Frontal cortex (tissue), 4 donors: ENCODE measurements around the gene DIO3. TPM values are rescaled to one million over a fixed set of nuclear protein-coding genes. Genes with fewer than 3 reads are reported as not detected.

Source experiments
- DNase-seq, 2 donors: peaks; one replicate each; pipeline ENCODE4 v3.0.0; 2012; ENCODE audit warnings: low spot score in 2 of 2
- FAIRE-seq: peaks from 2 replicates; lab custom pipeline; 2012; peaks lifted over from hg19 to GRCh38; lab: Jason Lieb, UNC
- total RNA-seq: library from RNA; depleted of rRNA; stranded (reverse); fragments of >200 nt; gene quantifications from one replicate; pipeline ENCODE4 v1.2.3, GENCODE V29; 2014
- donor health status: control.
- donor health status: control.
- donor health status: control.

Gene DIO3
- total RNA-seq, 1 donor from 2014 or later: under 0.01 TPM

DNA sequence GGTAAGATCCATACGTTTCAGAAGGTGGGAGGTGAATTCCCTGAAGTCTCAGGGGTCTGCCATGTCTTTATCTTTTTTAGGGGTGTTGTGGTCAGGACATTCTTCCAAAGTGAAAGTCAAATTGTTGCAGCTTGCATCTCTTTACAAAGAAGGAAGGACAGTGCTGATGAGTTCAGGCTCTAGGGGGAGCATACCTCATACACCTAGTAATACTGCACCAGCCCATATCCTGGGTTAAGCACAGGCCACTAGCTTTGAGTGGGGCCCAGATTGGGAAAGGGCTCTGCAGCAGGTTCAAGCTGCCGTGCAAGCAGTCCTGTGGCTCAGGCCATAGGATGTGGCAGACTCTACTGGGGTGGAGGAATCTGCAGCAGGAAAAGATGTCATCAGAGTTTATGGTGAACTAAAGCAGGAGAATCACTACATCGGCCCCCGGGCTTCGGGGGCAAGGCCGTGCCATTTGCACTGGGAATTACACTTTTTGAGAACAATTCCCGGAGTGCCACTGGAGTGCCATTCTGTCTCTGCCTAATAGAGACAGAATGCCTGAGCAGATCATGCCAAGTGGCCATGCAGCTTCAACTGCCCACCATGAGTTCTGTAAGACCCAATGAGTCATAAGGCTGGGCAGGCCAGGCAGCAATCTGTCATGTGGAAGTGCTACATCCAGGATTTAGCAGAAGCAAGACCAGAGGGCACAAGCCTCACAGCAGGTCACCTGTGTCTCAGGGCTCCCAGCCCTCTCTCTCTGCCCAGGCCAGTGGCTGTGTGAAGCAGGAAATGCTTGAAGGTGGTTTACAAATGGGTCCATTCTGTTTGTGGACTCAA lies 32.3 kb downstream of the DIO3 start:
- DNase-seq: no peak

DNA sequence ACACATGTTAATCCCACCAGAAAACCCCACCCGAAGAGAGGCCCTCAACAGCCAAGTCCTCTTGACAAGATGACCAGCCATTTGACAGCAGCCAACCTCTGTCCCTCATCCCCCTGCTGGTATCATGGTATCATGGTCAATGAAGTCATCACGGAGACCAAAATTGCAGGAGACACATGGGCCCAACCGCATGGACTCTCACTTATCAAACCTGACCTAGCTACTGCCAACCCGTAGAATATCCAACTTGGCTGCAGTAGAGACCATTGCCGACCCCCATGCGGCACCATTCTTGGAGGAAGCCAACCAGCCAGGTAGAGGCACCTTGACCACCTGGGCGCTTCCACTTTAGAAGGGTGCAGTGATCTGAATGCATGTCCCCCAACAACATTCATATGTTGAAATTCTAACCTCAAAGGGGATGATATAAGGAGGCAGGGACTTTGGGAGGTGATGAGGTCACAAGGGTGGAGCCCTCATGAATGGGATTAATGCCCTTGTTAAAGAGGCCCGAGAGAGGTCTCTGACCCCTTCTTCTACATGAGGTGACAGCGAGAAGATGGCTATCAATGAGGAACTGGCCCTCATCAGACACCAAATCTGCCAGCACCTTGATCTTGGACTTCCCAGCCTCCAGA lies 33.3 kb downstream of the DIO3 start:
- DNase-seq: no peak
- FAIRE-seq: no peak

More for the DNA sequence above, 32.3 kb downstream of the DIO3 start:
- FAIRE-seq: no peak

DNA sequence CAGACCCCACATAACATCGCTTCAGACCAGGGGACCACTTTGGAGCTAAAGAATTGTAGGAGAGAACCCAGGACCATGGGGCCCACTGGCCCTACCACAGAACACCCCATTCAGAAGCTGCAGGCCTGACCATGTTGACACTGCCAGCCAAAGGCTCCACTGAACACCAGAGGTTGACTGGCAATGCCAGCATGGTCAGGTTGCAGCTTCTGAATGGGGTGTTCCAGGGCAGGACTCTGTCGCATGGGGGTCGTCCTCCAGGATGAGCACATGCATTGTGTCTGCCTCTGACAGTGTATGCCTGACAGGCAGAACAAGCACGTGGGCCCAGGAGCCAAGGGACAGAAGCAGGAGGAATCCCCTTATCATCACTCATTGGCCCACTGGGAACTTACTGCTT lies 34.1 kb downstream of the DIO3 start:
- no peak for FAIRE-seq
- no peak for DNase-seq

DNA sequence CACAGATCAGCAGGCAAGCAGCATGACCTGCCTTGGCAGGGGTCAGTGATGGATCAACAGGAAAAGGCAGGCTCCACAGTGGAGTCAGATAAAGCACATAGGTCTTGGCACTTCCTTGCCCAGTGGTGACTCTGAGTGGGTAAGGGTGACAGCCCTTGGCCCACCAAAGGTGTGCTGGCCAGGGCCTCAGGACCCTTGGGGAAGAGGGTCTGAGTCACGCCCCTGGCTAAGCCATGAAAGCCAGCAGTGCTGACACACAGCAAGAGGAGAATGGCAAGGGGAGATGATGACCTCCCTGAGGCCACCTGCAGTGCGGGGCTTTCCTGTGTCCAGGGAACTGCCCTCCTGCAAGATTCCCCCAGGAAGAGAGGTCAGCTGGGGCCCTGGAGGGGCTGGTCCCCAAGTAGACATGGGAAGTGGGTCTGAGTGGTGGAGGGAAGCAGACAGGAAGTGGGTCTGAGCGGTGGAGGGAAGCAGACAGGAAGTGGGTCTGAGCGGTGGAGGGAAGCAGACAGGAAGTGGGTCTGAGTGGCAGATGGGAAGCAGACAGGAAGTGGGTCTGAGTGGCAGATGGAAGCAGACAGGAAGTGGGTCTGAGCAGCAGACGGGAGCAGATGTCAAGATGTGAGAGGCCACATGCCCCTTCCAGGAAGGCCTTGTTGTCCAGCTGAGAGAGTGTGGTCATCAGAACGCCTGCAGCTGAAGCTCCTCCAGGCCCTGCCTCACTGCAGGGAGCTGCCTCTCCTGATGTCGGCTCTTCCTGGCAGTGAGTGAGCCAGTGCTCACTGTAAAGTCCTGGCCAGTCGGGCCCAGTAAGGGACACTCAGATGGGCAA lies 34.8 kb downstream of the DIO3 start:
- no peak for DNase-seq
- FAIRE-seq: no peak

DNA sequence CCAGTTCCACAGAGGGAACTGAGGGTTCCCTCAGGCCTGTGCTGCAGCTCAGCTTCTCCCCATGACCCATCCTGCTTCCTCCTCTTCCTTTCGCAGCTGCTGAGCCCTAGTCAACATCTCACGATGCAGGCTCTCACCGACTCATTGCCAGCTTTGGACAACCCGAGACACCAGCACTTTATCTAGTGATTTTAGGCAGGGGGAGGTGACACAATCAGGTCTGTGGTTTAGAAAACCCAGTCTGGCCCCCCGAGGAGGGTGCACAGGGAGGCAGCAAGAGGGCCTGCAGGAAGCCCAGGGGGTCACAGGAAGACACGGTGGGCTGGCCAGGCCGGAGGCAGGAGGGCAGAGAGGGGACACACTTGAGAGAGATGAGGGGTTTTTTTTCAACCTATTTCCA lies 35.4 kb downstream of the DIO3 start:
- DNase-seq (no peak), FAIRE-seq (no peak)

DNA sequence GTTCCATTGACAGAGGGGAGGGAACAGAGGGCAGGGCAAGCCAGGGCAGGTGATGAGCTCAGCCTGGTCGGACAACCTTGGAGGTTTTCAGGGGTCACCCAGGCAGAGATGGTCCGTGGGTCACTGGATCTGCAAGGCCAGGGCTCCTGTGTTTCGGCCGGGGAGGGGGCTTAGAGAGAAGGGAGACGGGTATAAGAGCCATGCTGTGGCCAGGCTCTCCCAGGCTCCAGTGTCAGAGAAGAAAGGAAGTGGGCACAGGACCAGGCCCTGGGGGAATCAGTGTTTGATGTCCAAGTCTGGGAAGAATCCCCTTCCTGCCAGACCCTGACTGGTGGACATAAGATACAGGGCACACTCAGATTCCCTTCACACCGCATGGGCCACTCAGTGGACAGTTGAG lies 36.9 kb downstream of the DIO3 start:
- FAIRE-seq (no peak), DNase-seq (no peak)

DNA sequence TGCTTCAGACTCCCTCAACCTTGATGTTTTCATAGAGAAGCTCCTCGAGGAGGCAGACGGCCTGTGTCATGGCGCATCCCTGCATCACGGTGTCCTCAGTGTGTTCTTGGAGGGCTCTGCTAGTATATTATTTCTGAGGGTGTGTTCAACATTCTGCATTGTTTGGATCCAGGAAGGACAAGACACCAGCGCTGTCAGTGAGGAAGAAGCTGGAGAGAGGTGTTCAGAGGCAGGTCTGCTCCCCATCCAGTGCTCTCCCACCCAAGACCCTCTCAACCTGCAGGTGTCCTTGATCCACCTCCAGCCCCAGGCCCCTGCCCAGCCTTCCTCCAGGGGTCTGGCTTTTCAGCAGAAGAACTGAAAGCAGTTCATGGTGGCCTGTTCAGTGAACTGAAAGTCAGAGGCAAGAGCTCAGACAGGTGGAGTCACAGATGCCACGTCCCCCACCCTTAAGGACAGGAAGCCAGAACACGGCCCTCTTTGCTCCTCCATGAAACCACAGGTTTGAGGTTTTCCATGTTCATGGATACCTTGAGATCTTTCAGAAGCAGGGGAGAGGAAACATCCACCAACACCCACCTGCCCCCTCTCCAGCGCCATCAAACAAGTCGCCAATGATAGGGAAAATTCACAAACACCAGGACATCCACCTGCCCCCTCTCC lies 37.4 kb downstream of the DIO3 start:
- FAIRE-seq (no peak), DNase-seq (no peak)

DNA sequence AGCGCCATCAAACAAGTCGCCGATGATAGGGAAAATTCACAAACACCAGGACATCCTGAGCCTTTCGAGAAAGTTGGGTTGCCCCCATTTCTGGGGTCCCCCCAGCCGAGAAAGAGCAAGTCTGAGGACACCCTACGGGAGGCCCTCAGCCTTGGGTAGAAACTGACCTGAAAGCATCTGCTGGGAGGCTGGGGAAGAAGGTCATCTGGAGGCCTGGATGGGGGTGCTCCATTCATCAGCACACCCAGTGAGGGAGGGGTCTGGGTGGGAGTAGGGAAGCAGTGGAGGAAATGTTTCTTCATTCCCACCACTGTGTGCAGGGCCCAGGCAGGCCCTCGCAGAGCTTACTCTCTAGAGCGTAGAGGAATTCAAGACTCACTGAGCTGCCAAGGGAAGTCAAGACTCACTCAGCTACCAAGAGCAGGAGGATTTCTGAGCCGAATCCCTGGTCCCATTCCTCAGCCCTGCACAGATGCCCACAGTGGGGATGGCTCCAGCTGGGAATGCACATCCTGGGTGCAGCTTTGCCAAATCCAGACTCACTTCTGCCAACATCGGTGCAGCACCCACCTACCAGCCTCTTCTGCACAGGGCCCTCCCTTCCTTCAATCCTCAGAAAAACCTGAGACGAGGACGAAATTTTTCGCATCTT lies 38.1 kb downstream of the DIO3 start:
- FAIRE-seq: no peak

DNA sequence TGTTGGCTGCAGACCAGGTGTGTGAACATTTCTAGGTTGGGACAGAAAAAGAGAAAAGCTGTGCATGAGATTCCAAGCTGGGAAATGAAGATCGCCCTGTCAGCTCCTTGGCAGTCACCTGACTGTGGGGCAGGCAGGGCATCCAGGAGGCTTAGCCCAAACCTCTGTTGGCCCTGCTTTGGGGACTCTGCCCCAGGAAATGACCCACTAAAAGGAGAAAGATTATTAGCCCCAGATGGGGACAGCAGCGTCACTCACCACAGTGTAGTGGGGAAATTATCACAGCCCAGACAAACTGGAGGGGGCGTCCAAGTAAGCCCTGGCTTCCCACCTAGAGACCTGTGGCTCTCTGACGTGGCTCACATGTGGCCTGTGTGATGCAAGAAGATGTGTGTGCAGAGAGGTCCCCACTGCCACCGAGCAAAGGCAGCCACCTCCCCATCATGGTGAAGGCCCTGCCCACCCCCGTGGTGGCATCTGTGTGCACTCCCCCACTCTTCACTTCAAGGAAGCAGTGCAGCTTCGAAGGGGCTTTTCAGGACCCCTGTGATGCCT lies 39.1 kb downstream of the DIO3 start:
- FAIRE-seq (no peak), DNase-seq (no peak)

More for the DNA sequence above, 38.1 kb downstream of the DIO3 start:
- no peak for DNase-seq

DNA sequence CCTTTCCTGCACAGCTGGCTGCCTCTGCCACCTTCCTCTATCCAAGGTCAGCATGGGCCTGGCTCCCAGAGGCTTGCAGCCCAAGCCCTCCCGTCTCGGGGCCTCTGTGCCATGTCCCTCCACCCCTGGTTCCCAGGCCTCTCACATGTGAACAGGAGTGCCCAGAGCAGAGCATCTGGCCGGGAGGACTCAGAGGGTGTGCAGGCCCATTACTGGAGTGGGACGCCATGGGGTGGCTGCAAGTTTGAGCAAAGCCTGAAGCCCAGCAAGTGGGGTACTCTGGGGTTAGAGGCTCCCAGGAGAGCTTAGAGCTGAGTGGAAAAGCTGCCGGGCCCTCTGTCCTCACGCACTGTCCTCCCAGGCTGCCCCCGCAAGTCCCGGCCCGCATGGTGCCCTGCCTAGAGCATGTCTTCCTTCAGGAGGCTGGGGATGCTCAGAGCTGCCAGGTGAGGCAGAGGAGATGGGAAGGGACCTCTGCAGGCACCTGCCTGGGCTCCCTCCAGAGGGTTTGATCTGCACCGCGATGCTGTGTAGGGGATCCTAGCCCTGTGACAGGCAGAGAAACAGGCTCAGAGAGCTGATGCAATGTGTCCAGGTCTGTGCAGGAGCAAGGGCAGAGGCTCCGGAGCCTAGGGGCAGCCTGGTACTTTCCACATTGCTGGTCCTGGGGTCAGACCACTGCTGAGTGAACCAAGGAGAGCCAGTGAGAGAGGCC lies 39.8 kb downstream of the DIO3 start:
- FAIRE-seq: no peak
- DNase-seq: no peak

DNA sequence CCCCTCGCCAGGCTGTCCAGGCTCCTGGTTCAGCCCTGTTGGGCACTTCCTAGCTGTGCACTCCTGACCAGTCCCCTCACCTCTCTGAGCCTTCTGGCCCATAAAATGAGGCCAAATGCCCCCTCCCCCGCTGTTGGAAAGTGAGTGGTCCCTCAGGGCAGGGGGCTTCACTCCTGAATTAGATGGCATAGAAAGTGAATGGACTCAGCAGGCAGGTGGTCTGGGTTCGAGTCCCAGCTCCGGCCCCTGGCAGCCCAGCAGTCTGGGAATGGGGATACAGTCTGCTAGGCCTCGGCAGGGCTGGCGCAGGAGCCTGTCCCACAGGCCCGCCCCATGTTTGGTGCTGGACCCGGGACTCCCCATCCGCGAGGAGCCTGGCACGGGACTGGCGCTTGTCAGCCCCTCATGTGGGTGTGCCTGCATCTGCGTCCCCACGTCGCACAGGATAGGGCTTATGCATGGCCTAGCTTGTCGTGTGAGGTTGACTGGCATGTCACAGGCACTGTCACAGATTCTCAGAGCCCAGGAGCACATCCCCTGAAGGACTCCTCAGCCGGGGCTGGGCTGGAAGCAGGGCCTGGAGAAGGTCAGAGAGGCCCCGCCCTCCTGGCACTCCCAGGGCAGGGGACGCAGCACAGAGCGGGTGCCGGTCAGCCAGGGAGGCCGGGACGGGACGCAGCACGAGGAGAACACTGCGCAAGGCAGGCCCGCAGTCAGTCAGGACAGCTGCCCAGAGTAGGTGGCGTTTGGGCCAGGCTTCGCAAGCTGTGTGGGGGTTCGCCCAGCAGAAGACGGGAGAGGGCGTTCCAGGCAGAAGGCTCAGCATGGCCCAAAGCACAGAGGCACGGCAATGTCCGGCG lies 40.5 kb downstream of the DIO3 start:
- FAIRE-seq: no peak
- no peak for DNase-seq

DNA sequence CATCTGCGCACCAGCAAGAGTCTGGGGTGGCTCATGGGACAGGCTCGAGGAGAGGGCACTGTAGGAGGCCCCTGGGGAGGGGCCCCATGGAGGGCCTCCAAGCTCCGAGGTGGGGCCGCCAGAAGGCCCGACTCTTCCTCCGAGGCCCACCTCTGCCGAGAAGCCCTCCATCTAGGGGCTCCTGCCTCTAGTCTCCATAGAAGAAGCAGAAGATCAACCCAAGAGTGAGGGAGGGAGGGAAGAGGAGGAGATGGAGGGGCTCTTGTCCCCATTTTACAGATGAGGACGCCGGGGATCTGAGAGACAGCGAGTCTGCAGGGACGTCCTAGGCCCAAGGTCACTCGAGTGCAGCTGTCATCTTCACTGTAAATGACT lies 41.2 kb downstream of the DIO3 start:
- FAIRE-seq (no peak), DNase-seq (no peak)

DNA sequence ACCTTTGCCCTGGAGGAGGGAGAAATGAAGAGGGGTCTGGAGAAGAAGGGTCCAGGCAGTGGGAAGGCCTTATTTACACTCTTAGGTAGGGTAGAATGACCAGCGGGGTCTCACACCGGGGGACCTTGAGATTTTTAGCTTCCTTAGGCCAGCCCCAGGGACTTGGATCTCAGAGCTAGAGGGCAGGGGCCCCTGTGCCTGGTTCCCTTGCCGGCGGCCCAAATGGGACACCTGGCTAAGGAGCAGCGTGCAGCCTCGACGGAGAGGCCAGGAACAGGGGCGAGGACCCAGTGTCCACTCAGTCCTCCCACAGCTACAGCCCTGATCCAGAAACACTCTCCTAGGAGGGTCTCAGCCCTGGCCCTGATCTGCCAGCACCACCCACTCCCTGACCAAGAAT lies 41.8 kb downstream of the DIO3 start:
- DNase-seq: no peak
- no peak for FAIRE-seq

DNA sequence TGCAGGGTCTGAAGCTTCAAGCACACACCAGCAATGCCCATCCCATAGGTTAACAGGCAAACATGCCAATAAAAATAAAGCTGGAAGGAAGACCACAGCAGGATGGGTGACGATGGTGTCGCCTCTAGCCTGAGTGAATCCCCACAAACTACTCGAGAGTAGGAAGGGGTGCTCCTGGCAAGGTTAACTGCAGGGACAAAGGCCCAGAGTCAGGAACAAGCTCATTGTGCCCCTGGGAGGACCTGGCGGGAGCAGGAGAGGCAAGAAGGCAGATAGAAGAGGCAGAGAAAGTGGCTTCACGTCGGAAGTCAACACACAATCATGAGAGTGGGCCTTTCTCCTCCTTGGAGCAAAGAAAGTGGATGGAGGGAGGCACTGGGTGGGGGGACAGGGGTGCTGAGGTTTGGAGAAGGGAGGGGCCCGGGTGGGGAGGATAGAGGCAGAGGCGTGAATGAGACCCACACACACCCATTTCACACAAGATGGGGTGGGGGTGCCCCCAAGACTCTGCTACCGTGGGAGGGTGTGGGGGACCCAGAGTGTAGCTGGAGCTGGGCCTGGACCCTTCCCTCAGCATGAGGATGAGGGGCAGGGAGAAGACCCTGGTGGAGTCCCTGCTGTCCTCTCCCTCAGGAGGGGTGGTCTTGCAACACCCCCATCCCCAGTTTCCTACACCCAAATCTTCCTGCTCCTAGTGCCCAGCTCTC lies 43.1 kb downstream of the DIO3 start:
- DNase-seq: no peak
- FAIRE-seq: no peak

DNA sequence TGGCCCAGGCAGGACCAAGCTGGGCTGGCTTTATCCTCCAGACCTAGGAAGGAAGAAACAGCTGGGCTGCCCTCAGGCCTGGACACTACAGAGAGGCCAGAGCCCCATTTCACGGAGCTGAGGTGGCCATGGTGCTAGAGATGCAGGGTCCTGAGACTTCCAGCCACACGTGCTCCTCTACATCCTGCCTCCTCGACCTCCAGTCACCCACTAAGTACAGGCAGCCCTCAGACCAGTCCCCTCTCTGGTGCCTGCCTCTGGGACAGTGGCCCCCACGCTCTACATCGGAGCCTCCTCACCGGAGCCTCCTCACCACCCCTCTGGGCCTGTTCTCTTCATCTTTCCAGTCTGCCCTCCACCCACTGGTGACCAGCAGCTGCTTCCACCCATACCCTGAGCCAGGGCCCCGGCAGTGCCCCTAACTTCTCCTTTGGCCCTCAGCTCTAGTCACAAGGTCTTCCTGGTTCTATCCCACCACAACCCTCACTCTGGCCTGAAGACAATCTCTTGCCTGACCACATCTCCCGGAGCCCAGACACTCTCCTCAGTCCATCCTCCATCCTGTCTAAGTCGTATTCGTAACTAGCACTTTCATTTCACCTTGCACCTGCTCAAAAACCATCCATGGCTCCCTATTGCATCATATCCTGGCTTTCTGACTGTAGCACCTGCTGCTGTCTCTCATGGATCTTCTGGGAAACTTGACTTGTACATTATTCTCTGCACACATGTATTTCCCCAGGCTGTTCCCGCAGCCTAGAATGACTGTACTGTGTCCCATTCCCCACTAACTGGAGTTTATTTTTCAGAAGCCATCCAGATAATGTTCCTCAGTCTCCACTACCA lies 43.9 kb downstream of the DIO3 start:
- no peak for DNase-seq
- FAIRE-seq: no peak

DNA sequence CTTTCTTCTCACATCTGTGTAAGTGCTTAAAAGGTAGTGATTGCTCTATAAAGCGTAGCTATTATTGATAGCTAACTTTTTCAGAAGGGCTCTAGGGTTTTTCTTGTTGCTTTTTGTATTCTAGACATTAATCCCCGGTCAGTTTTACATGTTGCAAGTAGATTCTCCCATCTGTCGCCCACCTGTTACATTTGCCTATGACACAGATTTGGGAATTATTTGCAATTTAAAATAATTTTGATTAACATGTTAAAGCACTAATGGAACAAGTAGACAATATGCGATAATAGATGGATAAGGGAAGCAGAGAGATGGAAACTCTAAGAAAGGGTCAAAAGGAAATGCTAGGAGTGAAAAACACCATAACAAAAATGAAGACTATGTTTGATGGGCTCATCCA lies 44.5 kb downstream of the DIO3 start:
- FAIRE-seq (no peak), DNase-seq (no peak)
